AG04449 (cell line): ENCODE measurements around the gene ERFE.

ENCODE experiments used
- CTCF ChIA-PET: fragments of 350-600 bp; formaldehyde crosslinking; extraction: SDS; loops from one replicate; lab custom pipeline; 2021; ENCODE audit warnings: antibody characterized with exemption; lab: Yijun Ruan, JAX
- POLR2A ChIA-PET: fragments of 400-600, 350-600 bp; formaldehyde crosslinking; extraction: SDS; loops from one replicate; lab custom pipeline; 2020; ENCODE audit warnings: antibody characterized with exemption, inconsistent platforms; lab: Yijun Ruan, JAX
- DNase-seq: peaks from one replicate; pipeline ENCODE4 v3.0.0-alpha.2; 2010; ENCODE audit warnings: low read depth, low spot score
- H3K4me3 ChIP-seq: 2 replicates; pipeline ENCODE4 v1.5.1; 2011; ENCODE audit warnings: low read depth, mild to moderate bottlenecking, control low read depth, low read length
- TF ChIP-seq, protein P1 (sequence below): IDR thresholded peaks from one replicate; pipeline ENCODE4 v1.5.1; 2011; ENCODE audit warnings: mild to moderate bottlenecking, moderate library complexity, low read length, control low read depth, inconsistent platforms; ENCODE audit not compliant: insufficient read depth; ENCODE audit errors: missing control alignments

The ERFE gene

DNA sequence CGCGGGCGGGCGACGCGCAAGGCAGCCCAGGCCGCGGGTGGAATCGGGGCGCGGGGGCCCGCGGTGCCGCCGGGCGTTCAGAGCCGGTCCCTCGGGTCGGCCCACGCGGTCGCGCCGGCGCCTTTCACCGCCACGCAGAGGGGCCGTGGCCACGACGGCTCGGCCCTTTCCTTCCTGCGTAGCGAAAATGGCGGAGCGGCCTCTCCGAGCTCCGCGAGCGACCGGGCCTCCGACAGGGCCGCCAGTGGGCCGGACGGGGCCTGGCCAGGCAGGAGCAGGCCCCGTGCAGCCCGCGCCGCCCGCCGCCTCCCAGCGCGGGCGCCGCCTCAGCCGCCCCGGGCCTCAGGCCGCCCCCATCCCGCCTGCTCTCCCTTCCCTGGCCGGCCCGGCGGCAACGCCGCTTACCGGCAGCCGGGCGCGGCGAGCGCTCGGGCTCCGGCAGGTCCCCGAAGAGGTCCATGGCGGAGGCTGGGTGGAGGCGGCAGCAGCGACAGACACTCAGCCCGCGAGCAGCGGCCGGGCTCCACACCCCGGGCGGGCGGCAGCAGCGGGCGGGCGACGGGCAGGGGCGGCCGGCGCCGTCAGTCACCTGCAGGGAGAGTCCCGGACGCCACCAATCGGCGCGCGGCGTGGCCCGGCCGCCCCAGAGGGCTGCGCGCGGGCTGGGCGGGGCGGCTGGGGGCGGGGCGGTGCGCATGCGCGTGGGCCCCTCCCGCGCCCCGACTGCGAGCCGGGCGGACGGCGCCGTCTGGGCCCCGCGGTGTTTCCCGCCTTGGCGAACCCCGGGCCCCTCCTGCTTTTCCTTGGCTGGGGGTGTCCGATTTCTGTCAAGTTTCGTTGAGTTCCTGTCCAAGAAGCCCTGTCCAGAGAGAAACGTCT, 44.6 kb downstream of the ERFE start, which contains the start of gene ILKAP:
TSS of gene ILKAP (minus strand) at position 602 of the 879 bp plus-strand sequence. CDS start at position 460, 142 bp downstream.
- DNase-seq: no peak
- peak within 1 kb of the TSS; percentile 76 for H3K4me3 ChIP-seq
- ChIA-PET POLR2A (interaction anchor here (0.7 kb wide), 1 partner anchor 34 kb away, joined by 3 read pairs; no protein-coding TSS in a partner anchor), CTCF (interaction anchor here (0.9 to 1.2 kb wide), 5 partner anchors 13 to 345 kb away, joined by 3 to 4 read pairs (median 3); no protein-coding TSS in a partner anchor)
- TF ChIP-seq, protein P1, sequence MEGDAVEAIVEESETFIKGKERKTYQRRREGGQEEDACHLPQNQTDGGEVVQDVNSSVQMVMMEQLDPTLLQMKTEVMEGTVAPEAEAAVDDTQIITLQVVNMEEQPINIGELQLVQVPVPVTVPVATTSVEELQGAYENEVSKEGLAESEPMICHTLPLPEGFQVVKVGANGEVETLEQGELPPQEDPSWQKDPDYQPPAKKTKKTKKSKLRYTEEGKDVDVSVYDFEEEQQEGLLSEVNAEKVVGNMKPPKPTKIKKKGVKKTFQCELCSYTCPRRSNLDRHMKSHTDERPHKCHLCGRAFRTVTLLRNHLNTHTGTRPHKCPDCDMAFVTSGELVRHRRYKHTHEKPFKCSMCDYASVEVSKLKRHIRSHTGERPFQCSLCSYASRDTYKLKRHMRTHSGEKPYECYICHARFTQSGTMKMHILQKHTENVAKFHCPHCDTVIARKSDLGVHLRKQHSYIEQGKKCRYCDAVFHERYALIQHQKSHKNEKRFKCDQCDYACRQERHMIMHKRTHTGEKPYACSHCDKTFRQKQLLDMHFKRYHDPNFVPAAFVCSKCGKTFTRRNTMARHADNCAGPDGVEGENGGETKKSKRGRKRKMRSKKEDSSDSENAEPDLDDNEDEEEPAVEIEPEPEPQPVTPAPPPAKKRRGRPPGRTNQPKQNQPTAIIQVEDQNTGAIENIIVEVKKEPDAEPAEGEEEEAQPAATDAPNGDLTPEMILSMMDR: no peak

DNA sequence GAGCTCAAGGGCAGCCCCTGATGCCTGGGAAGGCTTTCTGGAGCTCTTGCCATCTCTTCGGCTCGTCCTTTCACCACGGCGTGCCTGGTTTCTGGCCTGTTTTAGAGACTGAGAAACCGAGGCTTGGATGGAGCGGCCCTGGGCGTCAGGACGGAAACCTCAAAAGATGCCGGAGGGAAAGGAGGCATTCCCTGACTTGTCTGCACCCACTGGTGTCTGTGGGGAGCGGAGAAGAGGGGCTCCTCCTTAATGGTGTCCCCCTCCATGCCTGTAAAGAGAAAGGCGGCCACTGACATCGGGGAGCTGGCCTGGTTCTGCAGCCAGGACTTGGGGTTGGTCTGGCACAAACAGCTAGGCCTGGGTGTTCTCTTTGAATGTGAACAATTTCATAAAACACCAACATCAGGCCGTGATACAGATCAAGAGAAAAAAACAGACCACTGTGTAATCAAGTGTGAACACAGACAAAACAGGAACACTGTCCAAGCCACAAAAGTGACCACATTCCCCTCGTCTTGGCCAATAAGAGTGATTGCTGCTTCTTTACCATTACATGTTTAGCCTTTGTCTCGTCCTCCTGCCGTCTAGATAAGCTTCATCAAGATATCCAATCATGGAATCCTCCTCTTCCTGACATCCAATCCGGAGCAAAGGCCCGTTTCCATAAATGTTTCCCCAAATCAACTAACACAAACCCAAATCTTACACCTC, 45.4 kb downstream of the ERFE start:
- H3K4me3 ChIP-seq: peak overlapping the region; percentile 59
- CTCF ChIA-PET: interaction anchor here (1.0 to 1.1 kb wide), 2 partner anchors 61 to 342 kb away, joined by 3 to 4 read pairs; no protein-coding TSS in a partner anchor
- DNase-seq: no peak
- POLR2A ChIA-PET: interaction anchor here (0.7 kb wide), 1 partner anchor 35 kb away, joined by 3 read pairs; no protein-coding TSS in a partner anchor
- TF ChIP-seq, protein P1: no peak

DNA sequence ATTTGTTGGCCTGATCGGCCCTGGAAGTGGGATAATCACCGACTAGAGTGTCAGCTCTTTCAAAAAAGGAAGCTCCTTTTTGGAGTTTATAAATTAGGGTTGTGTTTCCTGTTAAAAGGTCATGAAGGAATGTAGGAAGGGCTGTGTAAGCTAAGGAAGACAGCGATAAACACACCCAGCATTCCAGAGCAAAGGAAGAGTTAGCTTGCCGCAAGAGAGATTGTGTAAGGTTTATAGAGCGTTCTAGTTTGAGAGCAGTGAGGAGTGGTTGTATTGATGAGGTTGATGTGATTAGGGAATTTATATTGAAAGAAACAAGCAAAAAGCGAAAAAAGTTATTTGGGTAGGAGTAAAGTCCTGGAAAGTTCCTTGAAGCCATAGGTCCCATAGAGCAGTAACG, 48.2 kb downstream of the ERFE start:
- DNase-seq: no peak
- H3K4me3 ChIP-seq: no peak overlapping the region
- TF ChIP-seq, protein P1: no peak
- CTCF ChIA-PET: no interaction called here
- POLR2A ChIA-PET: no interaction called here

DNA sequence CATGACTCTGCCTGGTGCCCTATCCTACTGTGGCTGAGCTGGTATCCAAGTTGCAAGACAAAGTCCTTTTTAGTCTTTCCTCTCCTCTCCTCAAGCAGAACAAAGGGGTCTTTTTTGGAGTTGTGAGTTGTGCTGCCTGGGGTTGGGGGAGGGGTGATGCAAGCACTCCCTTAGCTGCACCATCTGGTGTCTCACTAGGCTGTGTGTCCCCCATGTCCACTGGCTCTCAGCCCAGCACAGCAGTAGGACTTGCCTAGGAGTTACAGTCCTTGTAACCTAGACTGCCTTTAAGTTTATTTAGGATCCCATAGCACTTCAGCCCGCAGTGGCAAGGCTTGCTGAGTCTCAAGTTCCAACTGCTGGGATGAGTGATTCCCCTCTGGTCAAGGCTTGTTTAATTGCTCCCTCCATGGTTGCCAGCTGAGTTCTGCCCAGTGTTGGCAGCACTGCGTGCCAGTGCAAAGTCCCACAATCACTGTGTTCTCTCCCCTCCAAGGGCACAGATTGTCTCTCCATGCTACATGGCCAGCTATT, 57.9 kb downstream of the ERFE start:
- CTCF ChIA-PET: no interaction called here
- POLR2A ChIA-PET: no interaction called here
- no peak for DNase-seq
- TF ChIP-seq, protein P1: no peak
- no peak overlapping the region for H3K4me3 ChIP-seq
